CD4-positive, alpha-beta T cell treated with Interleukin-15 for 4 hours (primary cell): ENCODE results near the gene NFKBIE.

Source experiments
- DNase-seq: peaks from one replicate; pipeline ENCODE4 v3.0.0-alpha.2; 2020; ENCODE audit warnings: low spot score

The NFKBIE gene

DNA sequence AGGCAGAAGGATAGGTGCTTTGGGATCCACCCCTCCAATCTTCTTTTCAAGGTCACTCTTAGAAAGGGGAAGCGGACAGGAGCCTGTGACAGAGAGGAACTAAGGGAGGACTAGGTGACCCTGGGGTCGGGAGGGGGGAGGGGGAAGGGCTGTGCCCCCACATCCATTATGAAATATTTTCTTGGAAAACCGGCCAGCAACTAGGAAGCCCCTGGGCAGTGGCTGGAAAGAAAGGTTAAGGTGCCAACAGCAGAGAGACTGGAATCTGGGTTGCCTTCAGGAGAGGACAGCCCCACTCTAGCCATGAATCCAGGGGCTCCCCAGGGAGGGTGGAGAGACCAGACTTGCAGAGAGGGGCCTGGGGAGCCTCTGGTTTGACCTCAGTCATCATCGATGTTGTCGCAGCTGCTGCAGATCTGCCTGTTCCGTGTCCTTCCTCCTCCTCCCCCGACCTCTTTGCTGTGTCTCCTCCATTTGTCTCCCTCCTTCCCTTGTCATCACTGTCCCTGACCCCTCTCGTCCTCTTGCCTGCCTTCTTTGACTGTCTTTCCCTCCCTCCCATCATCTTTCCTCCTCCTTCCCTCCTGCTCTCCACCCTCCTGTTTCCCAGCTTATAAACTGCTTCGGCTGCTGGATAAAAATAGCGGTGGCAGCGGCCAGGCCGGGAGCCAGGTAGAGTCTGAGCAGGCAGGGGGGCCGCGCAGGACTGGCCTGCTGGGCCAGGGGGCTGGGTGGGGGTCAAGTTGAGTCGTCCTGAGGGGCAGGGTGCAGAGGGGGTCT is 38.8 kb downstream of the NFKBIE start:
- DNase-seq: no peak

DNA sequence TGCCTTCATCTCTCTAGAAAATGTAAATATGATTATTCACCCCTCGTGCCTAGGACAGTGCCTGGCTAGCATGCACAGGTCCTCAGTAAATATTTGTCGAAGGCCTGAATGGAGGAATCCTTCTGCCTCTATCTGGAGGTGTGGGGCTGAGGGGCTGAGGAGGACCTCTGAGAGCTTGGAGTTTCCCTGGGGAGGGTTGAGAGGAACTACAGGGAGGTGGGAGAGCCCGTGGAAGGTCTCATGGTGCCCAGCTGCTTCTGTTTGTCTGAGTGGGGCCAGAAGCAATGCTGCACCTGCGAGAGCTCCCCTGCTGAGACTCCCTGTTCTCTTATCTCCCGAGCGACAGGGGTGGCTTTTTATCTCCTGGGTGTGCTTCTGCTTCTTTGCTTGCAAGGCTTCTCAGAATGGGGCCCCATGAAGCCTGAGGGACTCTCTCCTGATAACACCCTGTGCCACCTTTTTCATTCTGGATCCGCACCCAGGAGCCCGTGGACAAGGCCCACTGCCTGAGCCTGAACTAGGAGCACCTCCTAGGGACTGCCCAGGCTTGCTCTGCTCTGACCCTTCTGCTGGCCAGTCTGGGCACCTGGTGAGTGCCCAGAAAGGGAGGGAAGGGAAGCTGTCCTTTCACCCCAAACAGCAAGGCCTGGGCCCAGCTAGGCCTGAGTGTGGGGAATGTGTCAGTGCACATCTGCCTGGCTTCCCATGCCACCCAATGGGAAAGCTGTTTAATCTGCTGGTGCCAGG is 39.6 kb downstream of the NFKBIE start:
- no peak for DNase-seq

GRCh38 chr6:44224965-44225305 is 40.4 kb downstream of the NFKBIE start:
- no peak for DNase-seq

- no peak for DNase-seq
Observed at GRCh38 chr6:44224029-44224964, 41.1 kb downstream of the NFKBIE start.

DNA sequence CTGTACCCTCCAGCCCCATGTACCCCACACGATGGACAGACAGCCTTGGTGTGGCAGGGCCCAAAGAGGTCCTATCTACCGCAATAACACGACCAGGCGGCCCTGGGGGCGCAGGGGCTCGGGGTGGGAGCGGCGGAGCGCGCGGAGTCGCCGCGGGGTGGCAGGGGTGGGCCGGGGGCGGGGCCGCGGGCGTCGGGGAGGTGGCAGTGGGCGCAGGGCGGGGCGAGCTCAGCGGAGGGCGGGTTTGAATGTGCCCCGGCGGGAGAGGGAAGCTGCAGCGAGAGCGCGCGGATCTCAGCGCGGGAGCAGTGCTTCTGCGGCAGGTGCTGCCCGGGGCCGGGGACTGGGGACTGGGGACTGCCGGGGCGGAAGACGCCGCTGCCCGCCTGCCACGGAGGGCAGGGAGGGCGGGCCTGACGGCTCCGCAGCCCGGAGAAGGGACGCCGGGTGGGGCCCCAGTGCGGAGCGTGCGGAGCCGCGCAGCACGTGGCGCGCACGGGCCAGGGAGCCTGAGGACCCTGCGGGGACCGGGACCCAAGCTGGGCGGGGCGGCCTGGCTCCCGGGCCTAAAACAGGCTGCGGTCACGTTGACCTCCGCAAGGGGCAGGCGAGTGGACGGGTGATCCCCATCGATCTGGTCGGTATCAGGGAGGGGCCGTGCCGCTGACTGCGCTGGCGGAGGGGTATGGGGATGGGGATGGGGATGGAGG is 41.9 kb downstream of the NFKBIE start, which contains the start of gene SLC29A1:
Gene SLC29A1 (plus strand): TSS at position 277 of the 710 bp plus-strand sequence. CDS start 3,719 bp downstream, outside the sequence.
- peak; percentile 78 for DNase-seq

DNA sequence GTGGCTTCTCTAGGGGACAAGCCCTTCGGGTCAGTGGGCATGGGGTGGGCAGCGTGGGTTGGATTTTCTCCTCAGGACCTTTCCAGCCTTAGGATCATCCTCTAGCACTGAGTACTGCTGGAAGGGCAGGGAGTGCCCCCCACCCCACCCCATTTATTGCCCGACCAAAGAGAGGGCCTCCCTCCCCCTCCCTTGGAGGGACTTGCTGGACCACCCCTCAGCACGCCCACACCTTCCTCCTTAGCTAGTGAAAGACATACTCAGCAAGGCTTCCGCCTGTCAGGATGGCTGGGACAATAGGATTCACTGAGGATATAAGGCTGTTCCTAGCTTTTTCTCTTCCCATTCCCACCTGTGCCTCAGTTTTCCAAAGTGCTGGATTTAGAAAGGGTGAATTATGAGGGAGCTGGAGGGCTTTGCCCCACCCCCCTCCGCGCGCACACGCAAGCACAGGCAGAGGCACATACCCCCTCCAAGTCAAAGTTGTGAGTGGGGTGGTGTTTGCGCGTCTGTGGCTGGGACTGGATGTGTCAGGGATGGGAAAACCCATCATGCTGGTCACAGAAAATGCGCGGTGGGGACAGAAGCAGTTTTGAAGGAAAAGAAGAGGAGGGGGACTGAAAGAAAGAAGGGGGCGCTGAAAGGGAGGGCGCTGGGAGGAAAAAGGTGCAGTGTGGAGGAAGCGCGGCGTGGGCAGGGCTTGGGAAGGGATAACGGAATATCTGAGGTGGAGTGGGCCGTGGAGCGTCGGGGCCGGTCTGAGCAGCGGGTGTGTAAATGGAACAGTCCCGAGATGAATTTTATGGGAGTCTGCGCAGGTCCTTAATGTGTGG is 42.6 kb downstream of the NFKBIE start:
- no peak for DNase-seq

GRCh38 chr6:44221961-44222335 is 43.4 kb downstream of the NFKBIE start:
- no peak for DNase-seq

DNA sequence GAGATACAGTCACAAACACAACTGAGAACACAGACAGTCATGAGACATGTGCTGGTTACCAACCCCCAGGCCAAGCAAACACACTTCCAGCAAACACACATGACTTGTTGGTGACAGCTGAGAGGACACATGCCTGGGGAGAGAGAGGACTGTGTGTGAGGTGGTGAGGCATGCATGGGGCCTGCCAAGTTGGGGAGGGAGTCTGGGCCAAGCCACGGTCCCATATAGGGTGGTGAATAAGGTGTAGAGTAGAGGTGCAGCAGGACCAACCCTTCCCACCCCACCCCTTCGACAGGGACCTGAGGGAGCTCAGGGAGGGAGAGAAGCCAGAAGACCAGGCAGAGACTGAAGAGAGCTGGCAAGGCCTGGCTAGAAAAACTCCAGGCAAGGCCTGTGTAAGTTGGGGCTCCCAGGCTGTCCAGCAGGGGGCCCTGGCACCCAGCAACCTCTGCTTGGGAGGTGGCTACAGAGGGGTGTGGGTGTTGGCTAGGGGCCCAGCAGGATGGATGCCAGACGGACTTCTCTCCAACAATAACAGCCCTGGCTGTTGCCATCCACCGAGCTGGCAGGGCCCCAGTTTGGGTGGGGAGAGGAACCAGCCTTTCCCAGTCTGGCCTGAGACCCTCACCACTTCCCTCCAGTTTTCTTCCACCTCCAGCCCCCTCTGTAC is 43.9 kb downstream of the NFKBIE start:
- DNase-seq: peak; percentile 77

GRCh38 chr6:44220913-44221290 is 44.4 kb downstream of the NFKBIE start:
- no peak for DNase-seq

GRCh38 chr6:44219815-44220784 is 45.3 kb downstream of the NFKBIE start:
- DNase-seq: no peak

DNA sequence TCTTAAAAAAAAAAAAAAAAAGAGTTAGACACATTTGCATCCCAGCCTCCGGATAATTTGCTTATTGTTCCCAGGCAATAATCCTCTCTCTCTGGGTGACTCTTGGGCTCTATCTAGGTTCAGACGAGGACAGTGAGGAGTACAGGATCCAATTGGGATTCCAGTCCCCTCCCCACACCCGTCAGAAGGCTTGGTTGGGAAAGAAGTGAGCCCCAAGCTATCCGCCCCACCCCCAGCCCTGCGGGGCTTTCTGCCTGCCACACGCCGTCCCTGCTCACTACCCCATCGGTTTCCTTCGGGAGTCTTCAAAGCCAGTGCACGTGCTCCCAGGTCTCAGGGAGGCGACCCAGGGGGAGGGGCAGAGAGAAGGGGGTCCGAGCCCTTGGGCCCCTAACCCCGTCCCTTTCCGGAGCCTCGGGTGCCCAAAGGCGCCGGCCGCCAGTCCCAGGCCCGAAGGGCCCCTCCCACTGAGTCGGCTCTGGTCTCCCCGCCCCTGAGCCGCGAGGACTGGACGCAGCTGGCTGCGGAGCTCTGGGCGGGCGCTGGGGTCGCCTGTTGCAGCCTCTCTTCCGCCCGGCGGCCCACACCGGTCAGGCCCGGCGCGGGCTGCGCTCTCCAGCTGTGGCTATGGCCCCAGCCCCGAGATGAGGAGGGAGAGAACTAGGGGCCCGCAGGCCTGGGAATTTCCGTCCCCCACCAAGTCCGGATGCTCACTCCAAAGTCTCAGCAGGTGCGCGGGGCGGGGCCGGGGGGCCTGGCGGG is 46.1 kb downstream of the NFKBIE start:
- DNase-seq: no peak

DNA sequence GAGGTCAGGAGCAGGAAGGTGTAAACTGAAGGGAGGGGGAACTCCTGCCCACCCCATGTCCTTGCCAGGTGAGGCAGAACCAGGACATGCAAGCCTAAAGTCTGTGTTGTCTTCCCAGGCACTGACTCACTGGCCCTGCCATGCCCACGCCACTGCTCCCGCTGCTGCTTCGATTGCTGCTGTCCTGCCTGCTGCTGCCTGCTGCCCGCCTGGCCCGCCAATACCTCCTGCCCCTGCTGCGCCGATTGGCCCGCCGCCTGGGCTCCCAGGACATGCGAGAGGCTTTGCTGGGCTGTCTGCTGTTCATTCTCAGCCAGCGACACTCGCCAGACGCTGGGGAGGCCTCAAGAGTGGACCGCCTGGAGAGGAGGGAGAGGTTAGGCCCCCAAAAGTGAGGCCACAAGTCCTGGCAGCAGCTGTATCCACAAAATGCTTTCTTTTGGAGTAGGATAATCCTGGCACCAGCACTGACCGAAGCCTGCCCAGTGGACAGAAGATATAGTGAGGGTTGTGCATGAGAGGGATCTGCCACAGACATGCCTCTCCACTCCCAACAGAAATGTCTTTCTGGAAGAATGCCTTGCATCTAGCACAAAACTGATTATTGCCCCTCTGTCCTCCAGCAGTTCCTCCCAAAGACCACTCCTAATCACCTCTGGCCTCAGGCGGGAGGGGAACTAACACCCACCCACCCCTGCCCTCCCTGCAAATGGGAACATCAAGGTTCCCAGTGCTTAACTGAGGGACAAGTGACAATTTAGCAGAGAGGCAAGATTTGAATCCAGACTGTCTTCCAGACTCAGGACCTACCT is 47.8 kb downstream of the NFKBIE start:
- DNase-seq: no peak

GRCh38 chr6:44216677-44217331 is 48.5 kb downstream of the NFKBIE start, which contains the start of gene MYMX:
MYMX (plus strand) TSS chr6:44216926; CDS start chr6:44217472, 546 bp downstream.
- no peak for DNase-seq

DNA sequence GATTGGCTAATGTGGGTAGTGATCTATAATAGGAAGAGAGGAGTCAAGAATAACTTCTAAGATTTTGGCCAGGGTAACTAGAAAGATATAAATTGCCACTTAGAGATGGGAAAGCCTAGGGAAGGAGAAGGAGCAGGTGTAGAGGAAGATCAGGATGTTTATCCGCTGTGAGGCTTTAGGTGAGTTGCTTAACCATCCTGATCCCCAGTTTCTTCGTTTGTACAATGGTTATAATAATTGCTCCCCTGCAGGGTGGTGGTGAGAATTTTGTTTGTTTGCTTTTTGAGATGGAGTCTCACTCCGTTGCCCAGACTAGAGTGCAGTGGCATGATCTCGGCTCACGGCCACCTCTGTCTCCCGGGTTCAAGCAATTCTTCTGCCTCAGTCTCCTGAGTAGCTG is 51.0 kb downstream of the NFKBIE start:
- DNase-seq: no peak

GRCh38 chr6:44211284-44211683 is 54.1 kb downstream of the NFKBIE start:
- no peak for DNase-seq
